HepG2 (cell line): Measurements from ENCODE around the gene UNC13D. TPM values are rescaled to one million over a fixed set of nuclear protein-coding genes. Genes with fewer than 3 reads are reported as not detected.

ENCODE experiments used
- ATAC-seq: fragments of 200-7000 bp; cut with Tn5 transposase; 3 replicates; pipeline ENCODE4 v1.9.1; 2020; ENCODE audit warnings: mild to moderate bottlenecking, moderate library complexity
- BruUV-seq: library from RNA; stranded (reverse); fragments of 400-500 nt; replicated peaks from 2 replicates; lab custom pipeline; 2021; lab: Mats Ljungman, UMichigan
- CTCF ChIA-PET: fragments of 300-600 bp; formaldehyde crosslinking; extraction: SDS; loops from one replicate; lab custom pipeline; 2021; ENCODE audit warnings: low total read pairs, inconsistent platforms, low intra/inter-chr PET ratio; lab: Yijun Ruan, JAX
- POLR2A ChIA-PET: fragments of 350-600 bp; sonication (Branson Sonifier 250); formaldehyde crosslinking; loops from one replicate; lab custom pipeline; 2020; ENCODE audit warnings: antibody characterized with exemption, inconsistent platforms; lab: Yijun Ruan, JAX
- DNase-seq: peaks from one replicate; pipeline ENCODE4 v3.0.0-alpha.2; 2015; ENCODE audit warnings: low spot score
- FAIRE-seq: peaks from 3 replicates; lab custom pipeline; 2011; peaks lifted over from hg19 to GRCh38; lab: Jason Lieb, UNC
- H2AFZ ChIP-seq: one replicate; pipeline ENCODE4 v1.6.1; 2011; ENCODE audit warnings: low read length, inconsistent platforms
- H3K27ac ChIP-seq: fragments of 300-600 bp; 3 replicates; pipeline ENCODE4 v1.8.0; 2011; ENCODE audit warnings: mixed run types, mild to moderate bottlenecking, mixed read lengths, low read length, inconsistent platforms; ENCODE audit not compliant: insufficient read depth; ENCODE audit errors: extremely low read length
- H3K27me3 ChIP-seq, 2 experiments: fragments of 200-600 bp in 1 of 2; 2 replicates in 1 of 2; 3 replicates in 1 of 2; pipeline versions ENCODE4 v1.6.0 to v1.8.0; 2011; ENCODE audit warnings: low read length in 2 of 2, mild to moderate bottlenecking in 2 of 2, moderate library complexity in 2 of 2, inconsistent platforms in 1 of 2; ENCODE audit not compliant: insufficient read depth in 2 of 2, control insufficient read depth in 1 of 2
- H3K36me3 ChIP-seq, 2 experiments: fragments of 200-600 bp in 1 of 2; replicated peaks in 1 of 2; 2 replicates in 1 of 2; 3 replicates in 1 of 2; pipeline versions ENCODE4 v1.5.1 to v1.8.0; 2011; ENCODE audit warnings: low read length in 2 of 2, inconsistent platforms in 1 of 2; ENCODE audit not compliant: insufficient read depth in 2 of 2, control insufficient read depth in 1 of 2
- H3K4me1 ChIP-seq: 2 replicates; pipeline ENCODE4 v1.5.1; 2012; ENCODE audit warnings: low read length, inconsistent platforms; ENCODE audit not compliant: insufficient read depth
- H3K4me2 ChIP-seq: 2 replicates; pipeline ENCODE4 v1.6.0; 2011; ENCODE audit warnings: low read depth, low read length, inconsistent platforms
- H3K4me3 ChIP-seq, 3 experiments: fragments of 200-600 bp in 1 of 3; sonication (generic), shearing (Covaris generic) in 1 of 3; replicated peaks in 1 of 3; 2 replicates each; pipeline ENCODE4 v1.5.1; 2011 to 2016; ENCODE audit warnings: low read length in 3 of 3, inconsistent platforms in 2 of 3, low read depth in 2 of 3, mild to moderate bottlenecking in 2 of 3, control low read depth in 1 of 3, mixed read lengths in 1 of 3; ENCODE audit not compliant: insufficient read depth in 1 of 3
- H3K79me2 ChIP-seq: one replicate; pipeline ENCODE4 v1.6.1; 2011; ENCODE audit warnings: low read length, inconsistent platforms; ENCODE audit not compliant: insufficient read depth
- H3K9ac ChIP-seq: 2 replicates; pipeline ENCODE4 v1.6.0; 2011; ENCODE audit warnings: mild to moderate bottlenecking, low read depth, low read length, inconsistent platforms; ENCODE audit not compliant: insufficient read depth
- H3K9me3 ChIP-seq: 2 replicates; pipeline ENCODE4 v1.5.1; 2012; ENCODE audit warnings: mild to moderate bottlenecking, low read length
- H4K20me1 ChIP-seq: 2 replicates; pipeline ENCODE4 v1.6.0; 2011; ENCODE audit warnings: inconsistent platforms, mild to moderate bottlenecking, low read length, moderate library complexity; ENCODE audit not compliant: insufficient read depth
- AKAP8 ChIP-seq: sonication (generic); formaldehyde crosslinking; IDR thresholded peaks from 2 replicates; pipeline ENCODE4 v1.5.1; 2020; ENCODE audit warnings: mild to moderate bottlenecking, missing genetic modification reagents
- CC2D1A ChIP-seq: sonication (generic); formaldehyde crosslinking; IDR thresholded peaks from 2 replicates; pipeline ENCODE4 v1.8.1; 2023; ENCODE audit warnings: mild to moderate bottlenecking, missing genetic modification reagents
- EP300 ChIP-seq, 3 experiments: sonication (generic) in 1 of 3; formaldehyde crosslinking in 1 of 3; IDR thresholded peaks; 2 replicates each; pipeline versions ENCODE4 v1.5.1 to v1.6.1; 2011 to 2020; ENCODE audit warnings: low read depth in 2 of 3, low read length in 2 of 3, borderline replicate concordance in 1 of 3, improper control_type of control experiment in 1 of 3, mild to moderate bottlenecking in 1 of 3, missing genetic modification reagents in 1 of 3, moderate library complexity in 1 of 3
- HNF4A ChIP-seq: sonication (generic); formaldehyde crosslinking; IDR thresholded peaks from 2 replicates; pipeline ENCODE4 v1.4.0; 2020; ENCODE audit warnings: missing genetic modification reagents
- NAIF1 ChIP-seq: sonication (generic); formaldehyde crosslinking; IDR thresholded peaks from 2 replicates; pipeline ENCODE4 v1.5.0; 2020; ENCODE audit warnings: mild to moderate bottlenecking, missing genetic modification reagents, borderline replicate concordance
- YEATS4 ChIP-seq: sonication (generic); formaldehyde crosslinking; IDR thresholded peaks from 2 replicates; pipeline ENCODE4 v1.4.0; 2020; ENCODE audit warnings: missing genetic modification reagents, borderline replicate concordance
- ZBTB4 ChIP-seq: sonication (generic); formaldehyde crosslinking; IDR thresholded peaks from 2 replicates; pipeline ENCODE4 v1.4.0; 2020; ENCODE audit warnings: missing genetic modification reagents, mild to moderate bottlenecking, borderline replicate concordance
- ZNF343 ChIP-seq: sonication (generic); formaldehyde crosslinking; IDR thresholded peaks from 2 replicates; pipeline ENCODE4 v1.4.0; 2020; ENCODE audit warnings: mild to moderate bottlenecking, missing genetic modification reagents
- ZNF746 ChIP-seq: sonication (generic); formaldehyde crosslinking; IDR thresholded peaks from 2 replicates; pipeline ENCODE4 v1.8.0; 2022; ENCODE audit warnings: mild to moderate bottlenecking, missing genetic modification reagents
- WGBS: methylation state at CpG from one replicate; pipeline ENCODE4 v1.1.6; 2017; ENCODE audit warnings: low lambda C conversion rate; 5-methylcytosine and 5-hydroxymethylcytosine counted together
- in situ Hi-C: cut with HindIII; loops from 2 replicates; pipeline ENCODE4 v1.10.0; 2017; ENCODE audit warnings: low pct_unique_long_range_greater_than_20kb; ENCODE audit not compliant: extremely low pct_ligation_motif_present
- intact Hi-C: fragments of 100-400 bp; cut with micrococcal nuclease; formaldehyde crosslinking; loops from one replicate; pipeline ENCODE4 v1.10.0; 2022; ENCODE audit not compliant: unreplicated experiment
- polyA plus RNA-seq, 8 experiments: library from polyadenylated mRNA; depleted of rRNA in 3 of 8; stranded (reverse) in 7 of 8; unstranded in 1 of 8; fragments of >200 nt; fragmentation: Illumina TruSeq in 4 of 8; extraction: Trizol in 4 of 8; gene quantifications; 2 replicates each; pipeline versions ENCODE4 v1.2.1 to v1.2.3, GENCODE V29; 2011 to 2016; ENCODE audit warnings: low read depth in 4 of 8, missing spikeins in 1 of 8, mixed read lengths in 1 of 8; ENCODE audit not compliant: insufficient read depth in 1 of 8
- total RNA-seq, 5 experiments: library from RNA; depleted of rRNA; stranded (reverse); fragments of >200 nt; fragmentation: Illumina TruSeq; extraction: Trizol; gene quantifications; 2 replicates each; pipeline ENCODE4 v1.2.3, GENCODE V29; 2016; ENCODE audit warnings: low read depth in 1 of 5
- TF ChIP-seq, protein P1 (sequence below): sonication (generic); formaldehyde crosslinking; conservative IDR thresholded peaks from 2 replicates; pipeline ENCODE4 v1.4.0; 2020; ENCODE audit warnings: missing genetic modification reagents

Gene UNC13D
- total and polyA plus RNA-seq, 2 of the 13 experiments (the other 11 are each of a cell fraction or from before 2014, with no cell fraction given), result 29.7 to 42.7 TPM

DNA sequence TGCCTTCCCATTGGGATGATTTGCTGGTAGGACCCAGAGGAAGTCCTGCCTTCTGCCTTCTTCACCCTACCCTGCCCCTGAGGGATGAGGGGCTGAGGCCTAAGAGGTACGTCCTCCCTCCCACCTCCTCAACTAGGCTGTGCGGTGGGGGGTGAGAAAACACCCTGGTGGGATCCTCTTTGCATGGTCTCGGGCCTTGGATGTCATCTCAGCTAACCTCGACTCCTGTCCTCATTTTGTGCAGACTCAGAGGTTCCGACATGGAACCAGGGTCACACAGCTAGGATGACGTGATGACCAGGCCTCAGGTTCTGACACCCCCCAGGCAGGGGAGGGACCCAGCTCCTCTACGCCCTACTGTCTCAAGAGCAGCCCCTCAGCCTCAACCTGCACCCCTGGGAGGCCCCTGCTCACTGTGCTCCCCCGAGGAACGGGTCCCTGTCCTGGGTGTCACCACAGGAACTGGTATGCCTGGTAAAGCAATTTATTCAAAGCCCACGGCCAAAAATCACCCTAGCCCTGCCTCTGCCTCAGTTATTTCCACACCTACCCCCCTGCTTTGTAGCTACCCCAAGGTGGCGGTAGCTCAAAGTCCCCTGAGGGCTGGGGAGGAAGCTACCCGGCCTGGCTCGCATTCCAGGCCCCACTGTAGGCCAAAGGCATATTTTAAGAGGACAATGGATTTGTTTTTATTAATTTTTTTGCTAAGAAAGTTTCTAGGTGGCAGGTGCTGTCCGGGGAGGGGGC is 17.5 kb downstream of the UNC13D start:
- Histone ChIP-seq H4K20me1 (no peaks in the 10 kb centered on the region), H3K36me3 (peaks cover 23 to 45% of the 10 kb centered on the region in 2 experiments), H3K27me3 (no peaks in the 10 kb centered on the region), H3K4me2 (peak overlapping the region; percentile 18), H3K4me3 (no peak overlapping the region), H3K79me2 (no peaks in the 10 kb centered on the region), H3K27ac (peak overlapping the region; percentile 61), H3K9me3 (no peaks in the 10 kb centered on the region), H2AFZ (no peak overlapping the region), H3K4me1 (peaks cover 22% of the 10 kb centered on the region), H3K9ac (peak overlapping the region; percentile 21; the same call in 1 of the 2 replicates)
- in situ Hi-C loops, result no loop called here
- CTCF ChIA-PET, result interaction anchor here (1.1 to 1.2 kb wide), 2 partner anchors 21 to 73 kb away, joined by 3 to 6 read pairs; no protein-coding TSS in a partner anchor
- 69% methylated on average over 13 of the region's 14 CpGs for WGBS
- no TSS peak for BruUV-seq
- ATAC-seq, result peak; percentile 13
- POLR2A ChIA-PET, result interaction anchor here (0.9 to 8.0 kb wide), 14 partner anchors 9 to 72 kb away, joined by 3 to 88 read pairs (median 6); partner anchors contain the start of genes GALK1, UNC13D, UNK and WBP2
- intact Hi-C loops, result loop anchor here (5.0 kb wide), 1 partner anchor 49 kb away; a partner anchor contains a TSS
- DNase-seq, result peak; percentile 48
- FAIRE-seq, result peak; percentile 39
- peak; percentile 69 for TF ChIP-seq HNF4A (CRISPR knock-in tag)
- 0 out of 2 replicates have a peak, but pooled peaks have one; percentile 12 for TF ChIP-seq ZNF746 (CRISPR knock-in tag)
- TF ChIP-seq ZNF343 (CRISPR knock-in tag), result no peak
- no peak for TF ChIP-seq EP300 (IDR thresholded peaks at IDR 0.05; ENCODE audit: low read depth in 2 of 2, low read length in 2 of 2)
- no peak for TF ChIP-seq EP300 (CRISPR knock-in tag; IDR thresholded peaks at IDR 0.05; ENCODE audit: borderline replicate concordance)
- TF ChIP-seq, protein P1, sequence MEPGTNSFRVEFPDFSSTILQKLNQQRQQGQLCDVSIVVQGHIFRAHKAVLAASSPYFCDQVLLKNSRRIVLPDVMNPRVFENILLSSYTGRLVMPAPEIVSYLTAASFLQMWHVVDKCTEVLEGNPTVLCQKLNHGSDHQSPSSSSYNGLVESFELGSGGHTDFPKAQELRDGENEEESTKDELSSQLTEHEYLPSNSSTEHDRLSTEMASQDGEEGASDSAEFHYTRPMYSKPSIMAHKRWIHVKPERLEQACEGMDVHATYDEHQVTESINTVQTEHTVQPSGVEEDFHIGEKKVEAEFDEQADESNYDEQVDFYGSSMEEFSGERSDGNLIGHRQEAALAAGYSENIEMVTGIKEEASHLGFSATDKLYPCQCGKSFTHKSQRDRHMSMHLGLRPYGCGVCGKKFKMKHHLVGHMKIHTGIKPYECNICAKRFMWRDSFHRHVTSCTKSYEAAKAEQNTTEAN (CRISPR knock-in tag), result no peak
- no peak for TF ChIP-seq YEATS4 (CRISPR knock-in tag)
- TF ChIP-seq AKAP8 (CRISPR knock-in tag), result peak; percentile 34; the same call in 1 of the 2 replicates
- TF ChIP-seq CC2D1A (CRISPR knock-in tag), result no peak
- no peak for TF ChIP-seq NAIF1 (CRISPR knock-in tag)
- 0 out of 2 replicates have a peak, but pooled peaks have one; percentile 18 for TF ChIP-seq ZBTB4
